Esophagus muscularis mucosa (tissue), 4 donors: ENCODE data around the gene CCDC182. TPM values are rescaled to one million over a fixed set of nuclear protein-coding genes. Genes with fewer than 3 reads are reported as not detected.

Experiments
- DNase-seq: peaks from one replicate; pipeline ENCODE4 v3.0.0-alpha.2; 2017; ENCODE audit errors: extremely low spot score
- H3K27ac ChIP-seq, 4 donors: fragments of 200-600 bp; sonication (generic); replicated peaks in 1 of 4; 1 replicate in 3 of 4; 2 replicates in 1 of 4; pipeline ENCODE4 v1.5.1; 2016 to 2019; ENCODE audit warnings: mild to moderate bottlenecking in 1 of 4
- H3K27me3 ChIP-seq, 4 donors: fragments of 200-600 bp; sonication (generic); one replicate each; pipeline versions ENCODE4 v1.5.1 to v1.6.0; 2016 to 2019
- H3K36me3 ChIP-seq, 4 donors: fragments of 200-600 bp; sonication (generic); one replicate each; pipeline ENCODE4 v1.5.1; 2016 to 2019
- H3K4me1 ChIP-seq, 4 donors: fragments of 200-600 bp; sonication (generic); one replicate each; pipeline ENCODE4 v1.5.1; 2016 to 2019
- H3K4me3 ChIP-seq, 4 donors: fragments of 200-600 bp; sonication (generic); 1 replicate in 2 of 4; 2 replicates in 2 of 4; pipeline ENCODE4 v1.5.1; 2016 to 2019; ENCODE audit warnings: mild to moderate bottlenecking in 4 of 4, moderate library complexity in 1 of 4
- H3K9me3 ChIP-seq, 4 donors: fragments of 200-600 bp; sonication (generic); 1 replicate in 3 of 4; 2 replicates in 1 of 4; pipeline ENCODE4 v1.5.1; 2016 to 2019
- EP300 ChIP-seq: sonication (generic); formaldehyde crosslinking; IDR thresholded peaks from one replicate; pipeline ENCODE4 v1.6.1; 2017; ENCODE audit warnings: antibody characterized with exemption
- POLR2A ChIP-seq: fragments of 450-650 bp; IDR thresholded peaks from one replicate; pipeline ENCODE4 v1.6.1; 2017; ENCODE audit warnings: antibody characterized with exemption, moderate library complexity, mild to moderate bottlenecking, low read depth
- POLR2AphosphoS5 ChIP-seq, 2 donors: sonication (generic); formaldehyde crosslinking; IDR thresholded peaks; one replicate each; pipeline ENCODE4 v1.6.1; 2017; ENCODE audit warnings: antibody characterized with exemption in 2 of 2
- WGBS: methylation state at CpG from one replicate; pipeline ENCODE4 v1.1.5; 2018; 5-methylcytosine and 5-hydroxymethylcytosine counted together
- intact Hi-C: fragments of 100-400 bp; cut with DNase I; formaldehyde crosslinking; loops from one replicate; pipeline ENCODE4 v1.15.1; 2023
- total RNA-seq, 4 donors: library from RNA; depleted of rRNA; stranded (reverse); fragments of >200 nt; gene quantifications; one replicate each; pipeline versions ENCODE4 v1.1.0 to v1.2.1, GENCODE V29; 2016
- TF ChIP-seq, protein P1 (sequence below), 3 experiments: fragments of 200-600 bp in 2 of 3; fragments of 450-650 bp in 1 of 3; sonication (generic) in 2 of 3; IDR thresholded peaks; one replicate each; pipeline ENCODE4 v1.5.1; 2017 to 2019; ENCODE audit warnings: antibody characterized with exemption in 3 of 3, mild to moderate bottlenecking in 2 of 3, moderate library complexity in 1 of 3

CCDC182 gene
- total RNA-seq, 4 donors from 2014 or later: not detected

DNA sequence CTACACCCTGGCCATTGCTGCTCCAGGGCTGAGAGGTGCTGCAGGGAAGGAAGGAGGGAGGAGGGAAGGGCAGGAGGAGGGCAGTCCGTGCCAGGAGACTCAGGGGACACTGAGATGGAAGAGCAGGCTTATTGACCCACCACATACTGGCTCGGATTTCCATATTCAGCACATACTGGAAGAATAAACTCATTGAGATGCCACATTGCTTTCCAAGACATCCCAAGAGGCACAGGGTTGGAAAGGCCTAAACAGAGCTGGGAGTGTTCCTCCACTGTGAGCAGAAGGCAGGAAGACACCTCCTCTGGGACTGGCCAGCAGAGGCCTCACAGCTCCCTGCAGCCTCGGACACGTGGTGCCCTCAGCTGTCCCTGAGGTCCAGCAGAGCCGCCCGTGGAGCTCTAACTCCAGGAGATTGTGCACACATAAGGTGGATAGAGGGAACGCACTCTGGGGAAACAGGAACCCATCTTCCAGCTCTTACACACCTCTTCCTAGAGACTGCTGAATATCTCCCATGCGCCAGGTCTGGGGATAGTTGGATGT lies 17.4 kb downstream of the CCDC182 start:
- Histone ChIP-seq H3K4me3 (no peak overlapping the region), H3K4me1 (peaks cover 0 to 7% (median 0%) of the 10 kb centered on the region in 4 donors), H3K27ac (no peak overlapping the region), H3K9me3 (no peaks in the 10 kb centered on the region), H3K27me3 (peaks cover 0 to 10% (median 0%) of the 10 kb centered on the region in 4 donors), H3K36me3 (no peaks in the 10 kb centered on the region)
- TF ChIP-seq, protein P1, sequence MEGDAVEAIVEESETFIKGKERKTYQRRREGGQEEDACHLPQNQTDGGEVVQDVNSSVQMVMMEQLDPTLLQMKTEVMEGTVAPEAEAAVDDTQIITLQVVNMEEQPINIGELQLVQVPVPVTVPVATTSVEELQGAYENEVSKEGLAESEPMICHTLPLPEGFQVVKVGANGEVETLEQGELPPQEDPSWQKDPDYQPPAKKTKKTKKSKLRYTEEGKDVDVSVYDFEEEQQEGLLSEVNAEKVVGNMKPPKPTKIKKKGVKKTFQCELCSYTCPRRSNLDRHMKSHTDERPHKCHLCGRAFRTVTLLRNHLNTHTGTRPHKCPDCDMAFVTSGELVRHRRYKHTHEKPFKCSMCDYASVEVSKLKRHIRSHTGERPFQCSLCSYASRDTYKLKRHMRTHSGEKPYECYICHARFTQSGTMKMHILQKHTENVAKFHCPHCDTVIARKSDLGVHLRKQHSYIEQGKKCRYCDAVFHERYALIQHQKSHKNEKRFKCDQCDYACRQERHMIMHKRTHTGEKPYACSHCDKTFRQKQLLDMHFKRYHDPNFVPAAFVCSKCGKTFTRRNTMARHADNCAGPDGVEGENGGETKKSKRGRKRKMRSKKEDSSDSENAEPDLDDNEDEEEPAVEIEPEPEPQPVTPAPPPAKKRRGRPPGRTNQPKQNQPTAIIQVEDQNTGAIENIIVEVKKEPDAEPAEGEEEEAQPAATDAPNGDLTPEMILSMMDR (IDR thresholded peaks at IDR 0.05): no peak
- TF ChIP-seq POLR2A (no peak), EP300 (no peak), POLR2AphosphoS5 (IDR thresholded peaks at IDR 0.05) (no peak)
- WGBS: 72% methylated on average over 6 of the region's 8 CpGs
- DNase-seq: no peak
- intact Hi-C loops: no loop called here

DNA sequence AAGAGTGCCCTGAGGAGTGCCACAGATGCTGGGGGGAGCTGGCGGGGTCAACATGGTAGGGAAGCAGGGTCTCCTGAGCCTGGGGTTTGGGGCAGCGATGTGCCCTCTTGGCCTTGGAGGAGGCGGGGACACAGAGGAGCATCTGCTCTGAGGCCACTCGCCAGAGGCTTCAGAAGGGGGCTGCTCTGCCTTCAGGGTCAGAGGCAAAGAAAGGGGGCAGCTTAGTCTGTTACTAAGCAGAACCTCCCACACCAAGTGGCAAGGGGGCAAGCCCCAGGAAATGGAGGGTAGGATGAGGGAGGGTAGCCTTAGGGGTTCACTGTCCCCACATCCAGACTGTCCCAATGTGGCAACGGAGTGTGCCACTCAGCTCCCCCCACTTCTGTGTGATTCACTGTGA lies 18.3 kb downstream of the CCDC182 start:
- H3K27ac ChIP-seq: no peak overlapping the region
- no peak overlapping the region for H3K4me3 ChIP-seq
- H3K27me3 ChIP-seq: peaks cover 0 to 10% (median 0%) of the 10 kb centered on the region in 4 donors
- no peaks in the 10 kb centered on the region for H3K36me3 ChIP-seq
- intact Hi-C loops: no loop called here
- no peaks in the 10 kb centered on the region for H3K9me3 ChIP-seq
- TF ChIP-seq POLR2A (no peak), POLR2AphosphoS5 (IDR thresholded peaks at IDR 0.05) (no peak), EP300 (no peak)
- TF ChIP-seq, protein P1 (IDR thresholded peaks at IDR 0.05): no peak
- DNase-seq: no peak
- peaks cover 0 to 2% (median 0%) of the 10 kb centered on the region in 4 donors for H3K4me1 ChIP-seq
- WGBS: 83% methylated on average over 4 of the region's 5 CpGs

DNA sequence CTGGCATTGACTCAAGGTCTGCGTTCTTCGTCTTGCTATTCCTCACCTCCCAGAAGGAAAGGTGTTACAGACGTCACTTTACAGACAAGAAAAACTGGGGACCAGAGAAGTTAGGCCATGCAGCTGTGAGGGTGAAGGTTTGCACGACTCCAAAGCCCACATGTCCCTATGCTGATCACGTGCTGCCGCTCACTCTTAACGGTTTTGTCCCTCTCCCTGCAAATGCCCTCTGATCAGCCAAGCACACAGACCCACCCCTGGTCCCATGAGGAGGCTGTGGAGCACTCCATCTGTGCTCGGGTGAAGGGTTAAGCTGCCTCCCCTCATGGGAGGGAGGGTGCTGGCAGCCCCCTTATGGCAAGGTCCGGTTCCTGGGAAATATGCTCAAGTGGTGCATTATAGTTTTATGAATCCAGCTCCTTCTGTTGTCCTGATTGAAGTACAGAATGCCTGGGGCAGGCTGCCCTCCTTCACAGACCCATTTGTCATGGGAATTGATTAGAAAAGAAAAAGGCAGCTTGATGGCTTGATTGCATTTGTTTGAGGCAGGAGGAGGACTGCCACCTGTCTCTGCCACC lies 18.8 kb downstream of the CCDC182 start:
- no peaks in the 10 kb centered on the region for H3K4me1 ChIP-seq
- H3K4me3 ChIP-seq: no peak overlapping the region
- peaks cover 0 to 10% (median 0%) of the 10 kb centered on the region in 4 donors for H3K27me3 ChIP-seq
- intact Hi-C loops: no loop called here
- no peaks in the 10 kb centered on the region for H3K36me3 ChIP-seq
- TF ChIP-seq, protein P1 (IDR thresholded peaks at IDR 0.05): no peak
- TF ChIP-seq POLR2AphosphoS5 (IDR thresholded peaks at IDR 0.05): no peak
- no peak for TF ChIP-seq EP300
- TF ChIP-seq POLR2A: no peak
- no peak for DNase-seq
- no peak overlapping the region for H3K27ac ChIP-seq
- WGBS: 84% methylated on average over 9 of the region's 9 CpGs
- H3K9me3 ChIP-seq: no peaks in the 10 kb centered on the region

DNA sequence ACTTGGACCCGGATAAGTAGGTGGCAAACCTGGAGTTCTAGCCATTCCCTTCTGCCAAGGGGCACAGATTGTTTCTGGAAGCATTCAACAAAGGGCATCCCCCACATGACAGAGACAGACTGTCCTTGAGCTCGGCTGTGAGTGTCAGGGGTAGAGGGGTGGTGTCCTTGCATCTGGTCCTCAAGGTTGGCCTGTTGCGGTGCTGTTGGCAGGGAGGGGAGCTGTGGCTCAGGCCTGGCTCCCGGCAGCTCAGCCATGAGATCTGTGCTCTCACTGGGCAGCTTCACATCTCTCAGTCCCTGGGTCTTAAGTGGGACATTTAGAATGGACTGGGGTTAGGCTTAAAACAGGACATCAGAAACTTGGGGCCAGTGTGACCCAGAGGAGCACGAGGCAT lies 20.4 kb downstream of the CCDC182 start:
- 93% methylated on average over 5 of the region's 5 CpGs for WGBS
- TF ChIP-seq POLR2AphosphoS5 (IDR thresholded peaks at IDR 0.05) (no peak), POLR2A (no peak), EP300 (no peak)
- TF ChIP-seq, protein P1 (IDR thresholded peaks at IDR 0.05): no peak

More for the DNA sequence above, 20.4 kb downstream of the CCDC182 start:
- Histone ChIP-seq H3K9me3 (no peaks in the 10 kb centered on the region), H3K4me3 (no peak overlapping the region), H3K27me3 (peaks cover 0 to 10% (median 0%) of the 10 kb centered on the region in 4 donors), H3K4me1 (no peaks in the 10 kb centered on the region), H3K36me3 (no peaks in the 10 kb centered on the region), H3K27ac (no peak overlapping the region)
- intact Hi-C loops: no loop called here
- DNase-seq: no peak
